Astrocyte (in vitro differentiated cells and primary cell): ENCODE data around the gene MRPS18B.

Source experiments
- CTCF ChIP-seq: IDR thresholded peaks from 2 replicates; pipeline ENCODE4 v1.5.1; 2011; ENCODE audit warnings: low read depth, mild to moderate bottlenecking, inconsistent platforms, low read length, moderate library complexity; ENCODE audit not compliant: insufficient read depth
- EZH2 ChIP-seq: IDR thresholded peaks from 2 replicates; pipeline ENCODE4 v1.6.1; 2012; ENCODE audit warnings: mild to moderate bottlenecking, low read length, inconsistent platforms; ENCODE audit not compliant: insufficient read depth

GRCh38 chr6:30601436-30601814 lies 16.2 kb upstream of the MRPS18B start:
- no peak for TF ChIP-seq CTCF
- no peak for TF ChIP-seq EZH2
